Breast epithelium (tissue), 4 donors: ENCODE measurements around the gene FOXF1. TPM values are rescaled to one million over a fixed set of nuclear protein-coding genes. Genes with fewer than 3 reads are reported as not detected.

Experiments
- DNase-seq, 2 donors: peaks; one replicate each; pipeline ENCODE4 v3.0.0-alpha.2; 2019; ENCODE audit warnings: low spot score in 2 of 2
- H3K27ac ChIP-seq, 2 donors: fragments of 200-600 bp; sonication (generic) in 1 of 2; one replicate each; pipeline ENCODE4 v1.5.1; 2016 to 2019; ENCODE audit warnings: mild to moderate bottlenecking in 1 of 2
- H3K27me3 ChIP-seq, 2 donors: fragments of 200-600 bp; sonication (generic) in 1 of 2; one replicate each; pipeline versions ENCODE4 v1.5.1 to v1.6.0; 2017 to 2019; ENCODE audit warnings: control low read depth in 1 of 2, mild to moderate bottlenecking in 1 of 2
- H3K36me3 ChIP-seq: fragments of 200-600 bp; one replicate; pipeline ENCODE4 v1.5.1; 2019
- H3K4me1 ChIP-seq, 2 donors: fragments of 200-600 bp; sonication (generic); one replicate each; pipeline ENCODE4 v1.5.1; 2016 to 2019; ENCODE audit warnings: control low read depth in 1 of 2
- H3K4me3 ChIP-seq, 3 donors: fragments of 200-600 bp; sonication (generic); 1 replicate in 2 of 3; 2 replicates in 1 of 3; pipeline ENCODE4 v1.5.1; 2016 to 2019; ENCODE audit warnings: mild to moderate bottlenecking in 3 of 3, moderate library complexity in 2 of 3
- H3K9me3 ChIP-seq, 2 donors: fragments of 200-600 bp; sonication (generic) in 1 of 2; one replicate each; pipeline ENCODE4 v1.5.1; 2016 to 2019; ENCODE audit warnings: control low read depth in 1 of 2
- CTCF ChIP-seq, 3 donors: fragments of 450-650 bp; IDR thresholded peaks; one replicate each; pipeline ENCODE4 v1.5.1; 2016 to 2017; ENCODE audit warnings: antibody characterized with exemption in 3 of 3, mild to moderate bottlenecking in 3 of 3, moderate library complexity in 3 of 3
- POLR2A ChIP-seq: fragments of 450-650 bp; IDR thresholded peaks from one replicate; pipeline ENCODE4 v1.6.1; 2016; ENCODE audit warnings: antibody characterized with exemption, mild to moderate bottlenecking, moderate library complexity
- POLR2AphosphoS5 ChIP-seq, 3 donors: sonication (generic); formaldehyde crosslinking; IDR thresholded peaks; one replicate each; pipeline ENCODE4 v1.6.1; 2017; ENCODE audit warnings: antibody characterized with exemption in 3 of 3
- intact Hi-C: fragments of 100-400 bp; cut with DNase I; formaldehyde crosslinking; loops from one replicate; pipeline ENCODE4 v1.15.1; 2023; ENCODE audit warnings: low total_unique reads
- total RNA-seq, 3 donors: library from RNA; depleted of rRNA; stranded (reverse); fragments of >200 nt; gene quantifications; one replicate each; pipeline ENCODE4 v1.1.0, GENCODE V29; 2016

Gene FOXF1
- total RNA-seq, 3 donors from 2014 or later: 0.15 to 0.66 TPM; not detected in 1

DNA sequence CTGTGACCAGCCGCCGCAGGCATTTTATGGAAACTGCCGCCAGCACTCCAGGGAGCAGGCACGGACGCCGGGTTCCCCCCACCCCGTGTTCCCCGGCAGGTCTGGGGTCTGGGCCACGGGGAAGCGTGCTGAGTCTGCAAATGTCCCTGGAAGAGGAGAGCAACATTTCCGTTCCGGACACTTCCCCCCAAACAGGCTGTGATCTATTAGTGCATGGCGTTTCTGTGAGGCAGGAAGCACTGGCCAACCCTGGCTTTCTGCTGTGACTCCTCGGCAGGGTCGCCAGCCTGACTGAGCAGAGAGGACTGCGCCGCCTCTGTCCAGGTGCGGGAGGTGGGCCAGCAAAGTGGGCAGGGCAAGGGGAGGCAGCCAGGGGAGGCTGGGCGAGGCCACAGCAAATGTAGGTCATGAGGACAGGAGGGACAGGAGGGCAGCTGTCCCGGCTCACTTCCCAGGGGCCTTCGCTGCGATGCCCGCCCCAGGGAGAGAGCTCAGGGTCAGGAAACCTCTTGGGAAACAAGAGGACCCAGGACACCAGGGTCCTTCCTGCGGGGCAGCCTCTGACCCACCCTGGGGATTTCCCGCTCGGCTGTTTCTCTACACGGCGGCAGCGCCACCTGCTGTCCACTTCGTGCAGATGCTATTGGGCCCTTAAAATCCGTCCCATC is 9.5 kb downstream of the FOXF1 start:
- Histone ChIP-seq H3K27me3 (peaks cover 8 to 78% of the 10 kb centered on the region in 2 donors), H3K9me3 (no peaks in the 10 kb centered on the region), H3K27ac (no peak overlapping the region), H3K36me3 (no peaks in the 10 kb centered on the region), H3K4me1 (no peaks in the 10 kb centered on the region), H3K4me3 (peak overlapping the region in 1 of 3 donors; percentile 46)
- no peak for DNase-seq
- intact Hi-C loops: loop anchor here (5.0 kb wide), 1 partner anchor 177 kb away; no protein-coding TSS in a partner anchor
- no peak for TF ChIP-seq POLR2A
- peak in 2 of 3 donors; percentile 72 for TF ChIP-seq CTCF (IDR thresholded peaks at IDR 0.05)

DNA sequence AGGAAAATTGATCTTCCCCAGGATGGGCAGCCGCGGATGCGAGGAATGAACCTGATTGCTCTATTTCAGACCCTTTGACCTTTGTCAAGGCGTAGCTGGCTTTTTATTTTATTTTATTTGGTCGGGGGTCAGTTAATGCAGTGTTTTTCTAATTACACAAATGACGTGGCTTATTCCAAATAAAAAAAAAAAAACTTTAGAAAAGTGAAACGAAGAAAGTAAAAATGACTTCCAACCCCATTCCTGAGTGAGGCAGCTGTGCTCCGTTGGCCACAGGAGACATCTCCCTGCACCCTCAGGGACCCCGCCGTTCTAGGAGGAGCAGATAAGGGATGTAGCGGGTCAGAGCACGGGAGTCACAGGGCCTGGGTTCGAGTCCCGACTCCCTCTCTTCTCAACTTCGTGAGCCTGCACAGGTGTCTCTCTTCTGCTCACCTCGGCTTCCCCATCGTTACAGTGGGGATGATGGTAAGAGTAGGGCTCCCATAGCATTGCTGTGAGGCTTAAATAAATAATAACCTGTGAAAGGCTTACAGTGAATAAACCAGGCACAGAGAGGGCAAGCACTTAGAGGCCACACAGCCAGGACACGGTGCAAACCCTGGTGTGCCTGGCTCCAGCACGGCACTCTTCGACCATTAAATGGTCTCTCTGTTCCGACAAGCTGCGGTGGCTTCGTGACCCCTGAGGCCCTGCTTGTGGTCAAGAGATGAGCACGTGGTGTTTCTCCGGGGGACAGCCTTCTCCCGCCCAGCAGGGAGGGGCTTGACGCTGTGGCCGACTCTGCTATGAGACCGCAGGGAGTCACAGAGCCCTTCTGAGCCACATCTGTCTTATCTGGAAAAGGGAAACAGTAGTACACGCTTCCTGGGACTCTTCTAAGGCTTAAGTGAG is 10.2 kb downstream of the FOXF1 start:
- Histone ChIP-seq H3K36me3 (no peaks in the 10 kb centered on the region), H3K9me3 (no peaks in the 10 kb centered on the region), H3K27ac (no peak overlapping the region), H3K4me3 (peak overlapping the region in 1 of 3 donors; percentile 46), H3K4me1 (no peaks in the 10 kb centered on the region), H3K27me3 (peaks cover 8 to 70% of the 10 kb centered on the region in 2 donors)
- intact Hi-C loops: loop anchor here (5.0 kb wide), 1 partner anchor 178 kb away; no protein-coding TSS in a partner anchor
- DNase-seq: no peak
- no peak for TF ChIP-seq POLR2A
- no peak for TF ChIP-seq CTCF (IDR thresholded peaks at IDR 0.05)
- TF ChIP-seq POLR2AphosphoS5 (IDR thresholded peaks at IDR 0.05): no peak

- Histone ChIP-seq H3K4me3 (no peak overlapping the region), H3K36me3 (no peaks in the 10 kb centered on the region), H3K27ac (no peak overlapping the region), H3K9me3 (no peaks in the 10 kb centered on the region), H3K27me3 (peaks cover 3 to 60% of the 10 kb centered on the region in 2 donors), H3K4me1 (no peaks in the 10 kb centered on the region)
- TF ChIP-seq POLR2AphosphoS5 (IDR thresholded peaks at IDR 0.05): no peak
- no peak for TF ChIP-seq POLR2A
- TF ChIP-seq CTCF (IDR thresholded peaks at IDR 0.05): no peak
- intact Hi-C loops: loop anchor here (5.0 kb wide), 1 partner anchor 179 kb away; no protein-coding TSS in a partner anchor
- no peak for DNase-seq
Observed at GRCh38 chr16:86521236-86522197, 11.2 kb downstream of the FOXF1 start.

- Histone ChIP-seq H3K36me3 (no peaks in the 10 kb centered on the region), H3K9me3 (no peaks in the 10 kb centered on the region), H3K4me3 (no peak overlapping the region), H3K27ac (no peak overlapping the region), H3K4me1 (no peaks in the 10 kb centered on the region), H3K27me3 (peaks cover 0 to 49% of the 10 kb centered on the region in 2 donors)
- no peak for DNase-seq
- TF ChIP-seq POLR2AphosphoS5 (IDR thresholded peaks at IDR 0.05): no peak
- TF ChIP-seq POLR2A: no peak
- TF ChIP-seq CTCF (IDR thresholded peaks at IDR 0.05): no peak
- intact Hi-C loops: loop anchor here (5.0 kb wide), 1 partner anchor 180 kb away; no protein-coding TSS in a partner anchor
Observed at GRCh38 chr16:86522634-86523033, 12.3 kb downstream of the FOXF1 start.
